ENCODE results near the gene GBA2.

The GBA2 gene

GRCh38 chr9:35748858-35749514 is at the start of gene GBA2, which contains the start of gene RGP1:
GBA2 (minus strand) TSS chr9:35749228; CDS start chr9:35748704, 524 bp downstream.
RGP1 (plus strand) TSS chr9:35749287; CDS start chr9:35749756, 469 bp downstream.
- DNase-seq, result peak; percentile 87

- DNase-seq, result no peak
These were observed 48.5 kb upstream of the GBA2 start for GRCh38 chr9:35797311-35798109.

GRCh38 chr9:35795695-35796094 is 46.7 kb upstream of the GBA2 start:
- no peak for DNase-seq

GRCh38 chr9:35793461-35793860 is 44.4 kb upstream of the GBA2 start:
- no peak for DNase-seq

- DNase-seq, result no peak
These were observed 43.8 kb upstream of the GBA2 start for GRCh38 chr9:35792826-35793225.

- DNase-seq, result no peak
These were observed 43.2 kb upstream of the GBA2 start for GRCh38 chr9:35792024-35792813.

- DNase-seq, result peak; percentile 75
These were observed 42.4 kb upstream of the GBA2 start, which contains the start of gene NPR2 for GRCh38 chr9:35791297-35791921. NPR2 (plus strand) TSS chr9:35791591; CDS start chr9:35792409, 818 bp downstream.

GRCh38 chr9:35790385-35791296 is 41.6 kb upstream of the GBA2 start:
- peak; percentile 83 for DNase-seq

- DNase-seq, result no peak
These were observed 41.0 kb upstream of the GBA2 start for GRCh38 chr9:35790025-35790384.

- no peak for DNase-seq
These were observed 40.5 kb upstream of the GBA2 start for GRCh38 chr9:35789541-35789940.

GRCh38 chr9:35783418-35783817 is 34.4 kb upstream of the GBA2 start:
- no peak for DNase-seq

GRCh38 chr9:35781066-35781465 is 32.0 kb upstream of the GBA2 start:
- no peak for DNase-seq

- no peak for DNase-seq
These were observed 29.5 kb upstream of the GBA2 start for GRCh38 chr9:35778496-35778895.

- no peak for DNase-seq
These were observed 27.0 kb upstream of the GBA2 start for GRCh38 chr9:35776018-35776417.

- no peak for DNase-seq
These were observed 26.0 kb upstream of the GBA2 start for GRCh38 chr9:35774907-35775635.

GRCh38 chr9:35771943-35772342 is 22.9 kb upstream of the GBA2 start:
- no peak for DNase-seq

- DNase-seq, result no peak
These were observed 22.5 kb upstream of the GBA2 start for GRCh38 chr9:35771534-35771933.

GRCh38 chr9:35771075-35771433 is 22.0 kb upstream of the GBA2 start:
- no peak for DNase-seq

GRCh38 chr9:35769763-35770162 is 20.7 kb upstream of the GBA2 start:
- no peak for DNase-seq

GRCh38 chr9:35767458-35767857 is 18.4 kb upstream of the GBA2 start:
- no peak for DNase-seq

- no peak for DNase-seq
These were observed 18.0 kb upstream of the GBA2 start for GRCh38 chr9:35766997-35767396.

Data from right forelimb (tissue), 1 donor.